ENCODE data around the gene RIPK3. TPM values are rescaled to one million over a fixed set of nuclear protein-coding genes. Genes with fewer than 3 reads are reported as not detected.

Gene RIPK3
- total RNA-seq, 4 donors from 2014 or later: 45.2 to 72.0 (median 64.0) TPM

- Histone ChIP-seq H3K27me3 (no peaks in the 10 kb centered on the region), H3K4me1 (peaks cover 8 to 49% (median 22%) of the 10 kb centered on the region in 4 donors), H3K4me3 (peak overlapping the region in 1 of 4 donors; percentile 14), H3K9me3 (no peaks in the 10 kb centered on the region), H3K36me3 (peaks cover 0 to 39% (median 0%) of the 10 kb centered on the region in 3 donors), H3K27ac (peak overlapping the region in 3 of 4 donors; percentile 2 to 94 (median 82))
- DNase-seq: no peak
- no peak for TF ChIP-seq CTCF (IDR thresholded peaks at IDR 0.05)
- TF ChIP-seq POLR2A (IDR thresholded peaks at IDR 0.05): no peak
Measured at GRCh38 chr14:24308342-24309124, 31.3 kb downstream of the RIPK3 start.

- Histone ChIP-seq H3K27me3 (no peaks in the 10 kb centered on the region), H3K36me3 (peaks cover 0 to 46% (median 0%) of the 10 kb centered on the region in 3 donors), H3K27ac (peak within 1 kb of the TSS in 3 of 4 donors; percentile 68 to 94 (median 82)), H3K4me1 (peaks cover 8 to 46% (median 18%) of the 10 kb centered on the region in 4 donors), H3K9me3 (no peaks in the 10 kb centered on the region), H3K4me3 (peak within 1 kb of the TSS in 3 of 4 donors; percentile 8 to 56 (median 49))
- TF ChIP-seq CTCF (IDR thresholded peaks at IDR 0.05) (peak; percentile 76 to 95 (median 92)), POLR2A (IDR thresholded peaks at IDR 0.05) (peak; percentile 45 to 89)
- peak; percentile 63 to 86 (median 86) for DNase-seq
Measured at GRCh38 chr14:24307575-24308341, 32.0 kb downstream of the RIPK3 start, which contains the start of gene CIDEB. TSS of gene CIDEB (minus strand) at chr14:24307977. CDS start at chr14:24307858, 119 bp downstream.

GRCh38 chr14:24307156-24307574 lies 32.6 kb downstream of the RIPK3 start:
- H3K4me3 ChIP-seq: peak overlapping the region in 3 of 4 donors; percentile 8 to 56 (median 49)

GRCh38 chr14:24304019-24304387 lies 35.8 kb downstream of the RIPK3 start:
- no peaks in the 10 kb centered on the region for H3K27me3 ChIP-seq
- H3K9me3 ChIP-seq: no peaks in the 10 kb centered on the region
- no peak overlapping the region for H3K27ac ChIP-seq
- peaks cover 0 to 60% (median 0%) of the 10 kb centered on the region in 3 donors for H3K36me3 ChIP-seq
- no peak for DNase-seq
- H3K4me3 ChIP-seq: no peak overlapping the region
- TF ChIP-seq POLR2A (IDR thresholded peaks at IDR 0.05): no peak
- no peak for TF ChIP-seq CTCF (IDR thresholded peaks at IDR 0.05)
- peaks cover 0 to 30% (median 9%) of the 10 kb centered on the region in 4 donors for H3K4me1 ChIP-seq

More at GRCh38 chr14:24307156-24307574, 32.6 kb downstream of the RIPK3 start:
- no peaks in the 10 kb centered on the region for H3K9me3 ChIP-seq
- peak overlapping the region in 3 of 4 donors; percentile 68 to 94 (median 82) for H3K27ac ChIP-seq
- peaks cover 8 to 40% (median 15%) of the 10 kb centered on the region in 4 donors for H3K4me1 ChIP-seq
- peaks cover 0 to 52% (median 0%) of the 10 kb centered on the region in 3 donors for H3K36me3 ChIP-seq
- no peak for DNase-seq
- no peaks in the 10 kb centered on the region for H3K27me3 ChIP-seq
- no peak for TF ChIP-seq CTCF (IDR thresholded peaks at IDR 0.05)
- TF ChIP-seq POLR2A (IDR thresholded peaks at IDR 0.05): no peak

- Histone ChIP-seq H3K27ac (peak overlapping the region; percentile 82 to 97 (median 90)), H3K4me3 (peak overlapping the region; percentile 78 to 98 (median 88)), H3K4me1 (peaks cover 0 to 34% (median 12%) of the 10 kb centered on the region in 4 donors), H3K9me3 (no peaks in the 10 kb centered on the region), H3K36me3 (peaks cover 0 to 50% (median 0%) of the 10 kb centered on the region in 3 donors), H3K27me3 (no peaks in the 10 kb centered on the region)
- DNase-seq: no peak
- no peak for TF ChIP-seq POLR2A (IDR thresholded peaks at IDR 0.05)
- TF ChIP-seq CTCF (IDR thresholded peaks at IDR 0.05): no peak
Measured at GRCh38 chr14:24300326-24300980, 39.3 kb downstream of the RIPK3 start.

Data from Peyer's patch (tissue), 4 donors.